Endodermal cell (in vitro differentiated cells): ENCODE results near the gene MAML2. TPM values are rescaled to one million over a fixed set of nuclear protein-coding genes. Genes with fewer than 3 reads are reported as not detected.

ENCODE experiments used
- DNase-seq: peaks from one replicate; pipeline ENCODE4 v3.0.0-alpha.2; 2017
- H3K27ac ChIP-seq: 2 replicates; pipeline ENCODE4 v1.5.1; 2013; ENCODE audit warnings: mild to moderate bottlenecking, low read depth, low read length, moderate library complexity
- H3K27me3 ChIP-seq: 2 replicates; pipeline ENCODE4 v1.6.1; 2013; ENCODE audit warnings: mild to moderate bottlenecking, low read length, moderate library complexity; ENCODE audit not compliant: insufficient read depth, control insufficient read depth, poor library complexity, severe bottlenecking
- H3K36me3 ChIP-seq: 2 replicates; pipeline ENCODE4 v1.7.0; 2013; ENCODE audit warnings: mild to moderate bottlenecking, low read length, moderate library complexity; ENCODE audit not compliant: control insufficient read depth, insufficient read depth
- H3K4me1 ChIP-seq: one replicate; pipeline ENCODE4 v1.7.0; 2013; ENCODE audit warnings: low read length; ENCODE audit not compliant: control insufficient read depth, insufficient read depth
- H3K4me3 ChIP-seq: 2 replicates; pipeline ENCODE4 v1.5.1; 2013; ENCODE audit warnings: mild to moderate bottlenecking, low read length, moderate library complexity
- H3K9ac ChIP-seq: 2 replicates; pipeline ENCODE4 v1.6.1; 2013; ENCODE audit warnings: mild to moderate bottlenecking, low read length, moderate library complexity; ENCODE audit not compliant: poor library complexity, severe bottlenecking; ENCODE audit errors: extremely low read depth
- H3K9me3 ChIP-seq: 2 replicates; pipeline ENCODE4 v1.6.1; 2013; ENCODE audit warnings: mild to moderate bottlenecking, low read length, moderate library complexity; ENCODE audit not compliant: control insufficient read depth
- H3K27ac Mint-ChIP-seq: 2 replicates; pipeline ENCODE4 v1.8.0; 2020; ENCODE audit warnings: mixed read lengths
- H3K27me3 Mint-ChIP-seq: 2 replicates; pipeline ENCODE4 v1.8.0; 2021; ENCODE audit warnings: mild to moderate bottlenecking, mixed read lengths; ENCODE audit not compliant: insufficient read depth
- H3K36me3 Mint-ChIP-seq: 2 replicates; pipeline ENCODE4 v1.8.0; 2020; ENCODE audit warnings: low read depth, mixed read lengths
- H3K4me1 Mint-ChIP-seq: 2 replicates; pipeline ENCODE4 v1.8.0; 2020; ENCODE audit warnings: mixed read lengths
- H3K4me3 Mint-ChIP-seq: 2 replicates; pipeline ENCODE4 v1.8.0; 2020; ENCODE audit warnings: mild to moderate bottlenecking, moderate library complexity, mixed read lengths
- H3K9me3 Mint-ChIP-seq: 2 replicates; pipeline ENCODE4 v1.8.0; 2020; ENCODE audit warnings: mild to moderate bottlenecking, mixed read lengths
- CTCF ChIP-seq: fragments of 200-600 bp; sonication (generic); conservative IDR thresholded peaks from 2 replicates; pipeline ENCODE4 v1.5.0; 2021; ENCODE audit warnings: antibody characterized with exemption, mild to moderate bottlenecking
- WGBS, 2 experiments: methylation state at CpG; one replicate each; pipeline versions ENCODE4 v1.1.5 to v1.1.7; 2013; ENCODE audit warnings: missing lambda C conversion rate in 2 of 2, mixed read lengths in 1 of 2; ENCODE audit not compliant: insufficient coverage in 1 of 2, insufficient read length in 1 of 2; 5-methylcytosine and 5-hydroxymethylcytosine counted together
- total RNA-seq, 2 donors: library from RNA; stranded (reverse); fragmentation: NEBNext Ultra II Directional in 1 of 2; extraction: Animal tissue kit (Norgen Biotek cat#: 25700) in 1 of 2; gene quantifications; 2 replicates in 1 of 2; 3 replicates in 1 of 2; pipeline ENCODE4 v1.2.1, GENCODE V29; 2021

Gene MAML2
- total RNA-seq, 2 donors from 2014 or later = 6.6 to 8.0 TPM

GRCh38 chr11:96293598-96294021, 49.4 kb downstream of the MAML2 start:
- TF ChIP-seq CTCF = no peak
- Mint-ChIP-seq H3K36me3 (peaks cover 2% of the 10 kb centered on the region), H3K27me3 (no peaks in the 10 kb centered on the region), H3K27ac (no peak overlapping the region), H3K4me1 (peaks cover 8% of the 10 kb centered on the region), H3K4me3 (no peak overlapping the region), H3K9me3 (no peaks in the 10 kb centered on the region)
- DNase-seq = no peak
- Histone ChIP-seq H3K4me1 (no peaks in the 10 kb centered on the region), H3K9ac (no peak overlapping the region), H3K9me3 (no peaks in the 10 kb centered on the region), H3K4me3 (no peak overlapping the region), H3K36me3 (no peaks in the 10 kb centered on the region), H3K27me3 (no peaks in the 10 kb centered on the region), H3K27ac (no peak overlapping the region)
- 88 to 91% methylated on average over 2 to 3 of the region's 3 CpGs for WGBS, 2 experiments

- Histone ChIP-seq H3K27ac (no peak overlapping the region), H3K9me3 (no peaks in the 10 kb centered on the region), H3K4me3 (no peak overlapping the region), H3K27me3 (no peaks in the 10 kb centered on the region), H3K9ac (no peak overlapping the region), H3K4me1 (no peaks in the 10 kb centered on the region), H3K36me3 (no peaks in the 10 kb centered on the region)
- Mint-ChIP-seq H3K4me3 (no peak overlapping the region), H3K9me3 (no peaks in the 10 kb centered on the region), H3K27ac (no peak overlapping the region), H3K27me3 (no peaks in the 10 kb centered on the region), H3K4me1 (peaks cover 8% of the 10 kb centered on the region), H3K36me3 (peaks cover 2% of the 10 kb centered on the region)
- no peak for TF ChIP-seq CTCF
- no peak for DNase-seq
- 100% methylated on average over 1 of the region's 2 CpGs for WGBS, 2 experiments
Observed at GRCh38 chr11:96293109-96293508, 49.9 kb downstream of the MAML2 start.

- no peaks in the 10 kb centered on the region for H3K9me3 ChIP-seq
- H3K4me1 ChIP-seq = no peaks in the 10 kb centered on the region
- no peak overlapping the region for H3K27ac ChIP-seq
- Mint-ChIP-seq H3K27ac (no peak overlapping the region), H3K36me3 (peaks cover 2% of the 10 kb centered on the region), H3K4me1 (peaks cover 8% of the 10 kb centered on the region), H3K27me3 (no peaks in the 10 kb centered on the region), H3K4me3 (no peak overlapping the region), H3K9me3 (no peaks in the 10 kb centered on the region)
- DNase-seq = no peak
- no peaks in the 10 kb centered on the region for H3K36me3 ChIP-seq
- H3K9ac ChIP-seq = no peak overlapping the region
- H3K27me3 ChIP-seq = no peaks in the 10 kb centered on the region
- no peak overlapping the region for H3K4me3 ChIP-seq
- no peak for TF ChIP-seq CTCF
Observed at GRCh38 chr11:96292291-96293010, 50.5 kb downstream of the MAML2 start.
